ENCODE results near the gene LRP1B. TPM values are rescaled to one million over a fixed set of nuclear protein-coding genes. Genes with fewer than 3 reads are reported as not detected.

The LRP1B gene
- total and polyA plus RNA-seq, 2 donors from 2014 or later: 0.69 to 1.2 TPM

GRCh38 chr2:142065700-142066099 is 65.1 kb downstream of the LRP1B start:
- intact Hi-C loops (cut with DNase I): no loop called here
- Histone ChIP-seq H3K27ac (ENCODE audit: low read depth in 2 of 2, low read length in 2 of 2) (no peak overlapping the region), H3K27me3 (ENCODE audit: control insufficient read depth, insufficient read depth, low read length) (no peaks in the 10 kb centered on the region), H3K9me3 (ENCODE audit: control insufficient read depth in 2 of 3, insufficient read depth in 1 of 3, low read length in 3 of 3) (no peaks in the 10 kb centered on the region), H3K9ac (ENCODE audit: low read length in 3 of 3) (no peak overlapping the region), H3K4me1 (ENCODE audit: control insufficient read depth in 2 of 3, insufficient read depth in 2 of 3, low read depth in 1 of 3, low read length in 3 of 3) (no peaks in the 10 kb centered on the region), H3K4me3 (ENCODE audit: low read length in 3 of 3) (no peak overlapping the region), H3K36me3 (ENCODE audit: control insufficient read depth in 2 of 3, insufficient read depth in 3 of 3, low read length in 3 of 3) (no peaks in the 10 kb centered on the region)
- FAIRE-seq: no peak
- DNase-seq: no peak
- TF ChIP-seq CTCF (IDR thresholded peaks at IDR 0.05; ENCODE audit: borderline replicate concordance, extremely low read depth, insufficient read depth): no peak

- DNase-seq (no peak), FAIRE-seq (no peak)
- H3K4me3 ChIP-seq (ENCODE audit: low read length in 3 of 3): no peak overlapping the region
- no peaks in the 10 kb centered on the region for H3K4me1 ChIP-seq (ENCODE audit: control insufficient read depth in 2 of 3, insufficient read depth in 2 of 3, low read depth in 1 of 3, low read length in 3 of 3)
- no peaks in the 10 kb centered on the region for H3K36me3 ChIP-seq (ENCODE audit: control insufficient read depth in 2 of 3, insufficient read depth in 3 of 3, low read length in 3 of 3)
- no peaks in the 10 kb centered on the region for H3K9me3 ChIP-seq (ENCODE audit: control insufficient read depth in 2 of 3, insufficient read depth in 1 of 3, low read length in 3 of 3)
- TF ChIP-seq CTCF (IDR thresholded peaks at IDR 0.05; ENCODE audit: borderline replicate concordance, extremely low read depth, insufficient read depth): no peak
- intact Hi-C loops (cut with DNase I): no loop called here
- no peaks in the 10 kb centered on the region for H3K27me3 ChIP-seq (ENCODE audit: control insufficient read depth, insufficient read depth, low read length)
- no peak overlapping the region for H3K27ac ChIP-seq (ENCODE audit: low read depth in 2 of 2, low read length in 2 of 2)
- no peak overlapping the region for H3K9ac ChIP-seq (ENCODE audit: low read length in 3 of 3)
Observed at GRCh38 chr2:142065156-142065555, 65.7 kb downstream of the LRP1B start.

GRCh38 chr2:142061733-142062132 is 69.1 kb downstream of the LRP1B start:
- no peaks in the 10 kb centered on the region for H3K36me3 ChIP-seq (ENCODE audit: control insufficient read depth in 2 of 3, insufficient read depth in 3 of 3, low read length in 3 of 3)
- no peak for FAIRE-seq
- no peak for TF ChIP-seq CTCF (IDR thresholded peaks at IDR 0.05; ENCODE audit: borderline replicate concordance, extremely low read depth, insufficient read depth)
- no peaks in the 10 kb centered on the region for H3K9me3 ChIP-seq (ENCODE audit: control insufficient read depth in 2 of 3, insufficient read depth in 1 of 3, low read length in 3 of 3)
- DNase-seq: no peak
- H3K4me3 ChIP-seq (ENCODE audit: low read length in 3 of 3): no peak overlapping the region
- H3K9ac ChIP-seq (ENCODE audit: low read length in 3 of 3): no peak overlapping the region
- intact Hi-C loops (cut with DNase I): no loop called here
- no peaks in the 10 kb centered on the region for H3K27me3 ChIP-seq (ENCODE audit: control insufficient read depth, insufficient read depth, low read length)
- H3K27ac ChIP-seq (ENCODE audit: low read depth in 2 of 2, low read length in 2 of 2): no peak overlapping the region
- H3K4me1 ChIP-seq (ENCODE audit: control insufficient read depth in 2 of 3, insufficient read depth in 2 of 3, low read depth in 1 of 3, low read length in 3 of 3): no peaks in the 10 kb centered on the region

- Histone ChIP-seq H3K4me1 (ENCODE audit: control insufficient read depth in 2 of 3, insufficient read depth in 2 of 3, low read depth in 1 of 3, low read length in 3 of 3) (no peaks in the 10 kb centered on the region), H3K9ac (ENCODE audit: low read length in 3 of 3) (no peak overlapping the region), H3K9me3 (ENCODE audit: control insufficient read depth in 2 of 3, insufficient read depth in 1 of 3, low read length in 3 of 3) (no peaks in the 10 kb centered on the region), H3K27ac (ENCODE audit: low read depth in 2 of 2, low read length in 2 of 2) (no peak overlapping the region), H3K4me3 (ENCODE audit: low read length in 3 of 3) (no peak overlapping the region), H3K27me3 (ENCODE audit: control insufficient read depth, insufficient read depth, low read length) (no peaks in the 10 kb centered on the region), H3K36me3 (ENCODE audit: control insufficient read depth in 2 of 3, insufficient read depth in 3 of 3, low read length in 3 of 3) (no peaks in the 10 kb centered on the region)
- intact Hi-C loops (cut with DNase I): no loop called here
- DNase-seq: no peak
- FAIRE-seq: no peak
- no peak for TF ChIP-seq CTCF (IDR thresholded peaks at IDR 0.05; ENCODE audit: borderline replicate concordance, extremely low read depth, insufficient read depth)
Observed at GRCh38 chr2:142058149-142058548, 72.7 kb downstream of the LRP1B start.
